Ishikawa (cell line): Measurements from ENCODE around the gene TMPRSS6.

ENCODE experiments used
- CEBPB ChIP-seq: IDR thresholded peaks from 2 replicates; pipeline ENCODE4 v1.6.1; 2012
- CREB1 ChIP-seq: IDR thresholded peaks from 2 replicates; pipeline ENCODE4 v1.6.1; 2012; ENCODE audit warnings: low read depth
- EGR1 ChIP-seq: IDR thresholded peaks from 2 replicates; pipeline ENCODE4 v1.6.1; 2012
- EP300 ChIP-seq: IDR thresholded peaks from 2 replicates; pipeline ENCODE4 v1.6.1; 2012; ENCODE audit warnings: borderline replicate concordance
- FOXM1 ChIP-seq: IDR thresholded peaks from 2 replicates; pipeline ENCODE4 v1.6.1; 2012; ENCODE audit warnings: low read depth, borderline replicate concordance
- MAX ChIP-seq: IDR thresholded peaks from 2 replicates; pipeline ENCODE4 v1.6.1; 2012
- NFIC ChIP-seq: IDR thresholded peaks from 2 replicates; pipeline ENCODE4 v1.6.1; 2012
- RAD21 ChIP-seq: IDR thresholded peaks from 2 replicates; pipeline ENCODE4 v1.6.1; 2012; ENCODE audit warnings: low read depth
- REST ChIP-seq: IDR thresholded peaks from 2 replicates; pipeline ENCODE4 v1.6.1; 2012; ENCODE audit warnings: low read depth, mild to moderate bottlenecking
- TAF1 ChIP-seq: IDR thresholded peaks from 2 replicates; pipeline ENCODE4 v1.6.1; 2012; ENCODE audit warnings: low read depth, mild to moderate bottlenecking
- TCF12 ChIP-seq: IDR thresholded peaks from 2 replicates; pipeline ENCODE4 v1.6.1; 2012; ENCODE audit warnings: low read depth
- TEAD4 ChIP-seq: IDR thresholded peaks from 2 replicates; pipeline ENCODE4 v1.6.1; 2012
- USF1 ChIP-seq: IDR thresholded peaks from 2 replicates; pipeline ENCODE4 v1.6.1; 2012
- YY1 ChIP-seq: IDR thresholded peaks from 2 replicates; pipeline ENCODE4 v1.6.1; 2012; ENCODE audit warnings: low read depth
- ZBTB7A ChIP-seq: IDR thresholded peaks from 2 replicates; pipeline ENCODE4 v1.6.1; 2012; ENCODE audit warnings: low read depth

TMPRSS6 gene

GRCh38 chr22:37088108-37088605 is 21.4 kb downstream of the TMPRSS6 start:
- TF ChIP-seq TEAD4 (no peak), FOXM1 (no peak), NFIC (no peak)

GRCh38 chr22:37086184-37086583 is 23.3 kb downstream of the TMPRSS6 start:
- TF ChIP-seq CEBPB, result no peak
- no peak for TF ChIP-seq TAF1
- no peak for TF ChIP-seq EGR1
- no peak for TF ChIP-seq TEAD4
- no peak for TF ChIP-seq MAX
- no peak for TF ChIP-seq TCF12
- no peak for TF ChIP-seq YY1
- no peak for TF ChIP-seq EP300
- no peak for TF ChIP-seq USF1
- TF ChIP-seq NFIC, result no peak

GRCh38 chr22:37084385-37084784 is 25.1 kb downstream of the TMPRSS6 start:
- TF ChIP-seq CEBPB (no peak), USF1 (no peak), EP300 (no peak), CREB1 (no peak), MAX (no peak), YY1 (no peak), FOXM1 (no peak), NFIC (no peak), TCF12 (no peak), ZBTB7A (no peak)

- TF ChIP-seq CREB1 (no peak), RAD21 (no peak), TEAD4 (no peak), CEBPB (no peak), TAF1 (no peak)
Observed at GRCh38 chr22:37083914-37084313, 25.6 kb downstream of the TMPRSS6 start.

- TF ChIP-seq TAF1, result no peak
- TF ChIP-seq YY1, result no peak
- TF ChIP-seq CREB1, result no peak
- TF ChIP-seq ZBTB7A, result no peak
- no peak for TF ChIP-seq MAX
- TF ChIP-seq USF1, result no peak
- TF ChIP-seq REST, result no peak
- TF ChIP-seq CEBPB, result no peak
- TF ChIP-seq FOXM1, result no peak
- no peak for TF ChIP-seq TCF12
- TF ChIP-seq TEAD4, result no peak
- no peak for TF ChIP-seq EGR1
- TF ChIP-seq EP300, result no peak
Observed at GRCh38 chr22:37082251-37082873, 27.2 kb downstream of the TMPRSS6 start.

GRCh38 chr22:37080838-37081237 is 28.7 kb downstream of the TMPRSS6 start:
- no peak for TF ChIP-seq RAD21
- TF ChIP-seq YY1, result no peak
- TF ChIP-seq MAX, result no peak

GRCh38 chr22:37080438-37080837 is 29.1 kb downstream of the TMPRSS6 start:
- TF ChIP-seq NFIC, result no peak
- TF ChIP-seq TAF1, result no peak
- no peak for TF ChIP-seq TCF12
- no peak for TF ChIP-seq EP300
- no peak for TF ChIP-seq YY1
- TF ChIP-seq EGR1, result no peak
- no peak for TF ChIP-seq RAD21
- TF ChIP-seq MAX, result no peak
